Psoas muscle (tissue), 8 donors: Measurements from ENCODE around the gene DENND2C. TPM values are rescaled to one million over a fixed set of nuclear protein-coding genes. Genes with fewer than 3 reads are reported as not detected.
"Not testable (repeated sequence)": the region's sequence is repeated elsewhere in the genome, so short reads cannot be mapped to it uniquely, and the experiment has no call there.

Source experiments
- ATAC-seq, 4 donors: fragments of 200-7000 bp; cut with Tn5 transposase; one replicate each; pipeline ENCODE4 v1.9.1; 2020; ENCODE audit warnings: moderate library complexity in 3 of 4, mild to moderate bottlenecking in 2 of 4
- DNase-seq, 2 donors: peaks; one replicate each; pipeline ENCODE4 v3.0.0-alpha.2; 2020
- H3K27ac ChIP-seq: fragments of 200-600 bp; one replicate; pipeline ENCODE4 v1.8.0; 2022
- H3K27me3 ChIP-seq, 3 donors: fragments of 200-600 bp in 1 of 3; one replicate each; pipeline versions ENCODE4 v1.6.1 to v1.8.0; 2013 to 2022; ENCODE audit warnings: low read length in 2 of 3, mild to moderate bottlenecking in 2 of 3, moderate library complexity in 1 of 3; ENCODE audit not compliant: insufficient read depth in 3 of 3
- H3K36me3 ChIP-seq, 2 donors: fragments of 200-600 bp in 1 of 2; one replicate each; pipeline versions ENCODE4 v1.6.1 to v1.8.0; 2013 to 2022; ENCODE audit warnings: low read depth in 1 of 2, mild to moderate bottlenecking in 1 of 2, moderate library complexity in 1 of 2; ENCODE audit not compliant: insufficient read depth in 1 of 2
- H3K4me1 ChIP-seq: fragments of 200-600 bp; one replicate; pipeline ENCODE4 v1.8.0; 2022
- H3K4me3 ChIP-seq: fragments of 200-600 bp; one replicate; pipeline ENCODE4 v1.8.0; 2022; ENCODE audit warnings: mild to moderate bottlenecking
- H3K9me3 ChIP-seq: fragments of 200-600 bp; one replicate; pipeline ENCODE4 v1.8.0; 2022
- CTCF ChIP-seq: fragments of 200-600 bp; IDR thresholded peaks from one replicate; pipeline ENCODE4 v1.8.0; 2022; ENCODE audit warnings: antibody characterized with exemption
- WGBS, 3 donors: extraction: QIAGEN DNeasy Blood & Tissue Kit; methylation state at CpG; one replicate each; pipeline versions ENCODE4 v1.1.6 to v1.1.7; 2013; 5-methylcytosine and 5-hydroxymethylcytosine counted together
- intact Hi-C, 2 donors: fragments of 100-400 bp; cut with DNase I; formaldehyde crosslinking; loops; one replicate each; pipeline versions ENCODE4 v1.11.0 to v1.14.2; 2022
- polyA plus RNA-seq, 3 donors: library from polyadenylated mRNA; stranded (reverse); fragments of 200-250 nt; gene quantifications; one replicate each; pipeline ENCODE4 v1.2.3, GENCODE V29; 2013
- total RNA-seq, 4 donors: library from RNA; stranded (reverse); fragmentation: NEBNext Ultra II Directional in 2 of 4; extraction: Animal tissue kit (Norgen Biotek cat#: 25700) in 2 of 4; gene quantifications; one replicate each; pipeline versions ENCODE4 v1.2.1 to v1.2.4, GENCODE V29; 2021 to 2023
- donor health status: healthy with polysubstance abuse.
- donor health status: DM: no; HTN: no; CAD: no; lungs with moderate emphysema.
- donor health status: Bipolar disorder and iron deficiency.
- donor health status: healthy.
- donor health status: DM: yes; HTN: yes; CAD: no.
- donor health status: DM: no; HTN: no; CAD: no.
- donor health status: DM: no; HTN: no; CAD: no.
- donor health status: DM: yes; HTN: yes; CAD: no.

The DENND2C gene
- total and polyA plus RNA-seq, 7 donors: 1.4 to 18.3 (median 13.3) TPM

GRCh38 chr1:114585231-114585630 is 84.6 kb downstream of the DENND2C start:
- no peak for DNase-seq
- H3K27me3 ChIP-seq: no peaks in the 10 kb centered on the region
- intact Hi-C loops: loop anchor here (10.0 kb wide), 2 partner anchors 170 to 190 kb away; partner anchors contain the start of gene CSDE1 (in 1 of the 2)
- peaks cover 0 to 75% of the 10 kb centered on the region in 2 donors for H3K36me3 ChIP-seq
- no peak for ATAC-seq
- WGBS, 3 donors: 77 to 85% (median 85%) methylated on average over 1 of the region's 1 CpG
- no peak overlapping the region for H3K27ac ChIP-seq
- no peak overlapping the region for H3K4me3 ChIP-seq
- peaks cover 21% of the 10 kb centered on the region for H3K4me1 ChIP-seq
- H3K9me3 ChIP-seq: no peaks in the 10 kb centered on the region
- no peak for TF ChIP-seq CTCF

GRCh38 chr1:114581335-114582287 is 88.2 kb downstream of the DENND2C start, which contains the start of gene BCAS2:
BCAS2 (minus strand) TSS chr1:114581615; CDS start chr1:114581591, 24 bp downstream.
- Histone ChIP-seq H3K27ac (peak within 1 kb of the TSS; percentile 92), H3K36me3 (peaks cover 0 to 75% of the 10 kb centered on the region in 2 donors), H3K9me3 (no peaks in the 10 kb centered on the region), H3K27me3 (no peaks in the 10 kb centered on the region), H3K4me3 (peak within 1 kb of the TSS; percentile 75), H3K4me1 (peaks cover 8% of the 10 kb centered on the region)
- 6 to 11% (median 7%) methylated on average over 40 of the region's 40 CpGs for WGBS, 3 donors
- DNase-seq: peak; percentile 95 to 96
- no peak for TF ChIP-seq CTCF
- peak; percentile 95 to 98 (median 98) for ATAC-seq
- intact Hi-C loops: loop anchor here (10.0 kb wide), 2 partner anchors 173 to 193 kb away; partner anchors contain the start of gene CSDE1 (in 1 of the 2)

- Histone ChIP-seq H3K4me3 (no peak overlapping the region), H3K4me1 (no peaks in the 10 kb centered on the region), H3K27ac (no peak overlapping the region), H3K27me3 (no peaks in the 10 kb centered on the region), H3K9me3 (no peaks in the 10 kb centered on the region), H3K36me3 (peaks cover 10 to 100% of the 10 kb centered on the region in 2 donors)
- intact Hi-C loops: no loop called here
- ATAC-seq (no peak), DNase-seq (no peak)
- 91 to 97% (median 92%) methylated on average over 2 of the region's 2 CpGs for WGBS, 3 donors
- TF ChIP-seq CTCF: no peak
Measured at GRCh38 chr1:114574365-114574764, 95.5 kb downstream of the DENND2C start.

- no peaks in the 10 kb centered on the region for H3K4me1 ChIP-seq
- H3K36me3 ChIP-seq: peaks cover 0 to 51% of the 10 kb centered on the region in 2 donors
- intact Hi-C loops: no loop called here
- H3K4me3 ChIP-seq: no peak overlapping the region
- H3K27ac ChIP-seq: no peak overlapping the region
- no peaks in the 10 kb centered on the region for H3K27me3 ChIP-seq
- no peaks in the 10 kb centered on the region for H3K9me3 ChIP-seq
- TF ChIP-seq CTCF: no peak
- ATAC-seq (no peak), DNase-seq (no peak)
Measured at GRCh38 chr1:114564141-114564540, 105.7 kb downstream of the DENND2C start.

GRCh38 chr1:114562978-114563510 is 106.8 kb downstream of the DENND2C start:
- H3K27me3 ChIP-seq, DNase-seq, H3K4me3 ChIP-seq, H3K9me3 ChIP-seq, H3K4me1 ChIP-seq, intact Hi-C loops, H3K27ac ChIP-seq, ATAC-seq: not testable (repeated sequence)
- WGBS, 3 donors: 79 to 84% (median 83%) methylated on average over 3 of the region's 3 CpGs
- peaks cover 0 to 40% of the 10 kb centered on the region in 2 donors for H3K36me3 ChIP-seq
